GM18867 (cell line): ENCODE data around the gene HES4.

Source experiments
- ATAC-seq: cut with Tn5 transposase; IDR thresholded peaks from one replicate; pipeline ENCODE4 v1.9.1; 2021; ENCODE audit warnings: mild to moderate bottlenecking, moderate library complexity; ENCODE audit not compliant: unreplicated experiment

HES4 gene

GRCh38 chr1:969260-969855 lies 30.5 kb downstream of the HES4 start:
- ATAC-seq = no peak

- ATAC-seq = no peak
These were observed 32.2 kb downstream of the HES4 start for GRCh38 chr1:967466-968343.

- ATAC-seq = peak; percentile 44
These were observed 33.1 kb downstream of the HES4 start for GRCh38 chr1:966704-967300.

GRCh38 chr1:966135-966703 lies 33.7 kb downstream of the HES4 start, which contains the start of gene PLEKHN1:
Gene PLEKHN1 (plus strand): TSS chr1:966482. CDS start chr1:966532, 50 bp downstream.
- ATAC-seq = peak; percentile 32

GRCh38 chr1:965526-966134 lies 34.3 kb downstream of the HES4 start:
- no peak for ATAC-seq

- ATAC-seq = no peak
These were observed 35.0 kb downstream of the HES4 start for GRCh38 chr1:964691-965525.

GRCh38 chr1:963746-964525 lies 36.0 kb downstream of the HES4 start:
- no peak for ATAC-seq

- ATAC-seq = no peak
These were observed 36.6 kb downstream of the HES4 start for GRCh38 chr1:963301-963651.

- ATAC-seq = no peak
These were observed 37.3 kb downstream of the HES4 start for GRCh38 chr1:962381-963300.

GRCh38 chr1:961132-961669 lies 38.7 kb downstream of the HES4 start:
- ATAC-seq = no peak

GRCh38 chr1:960363-961131 lies 39.4 kb downstream of the HES4 start, which contains the start of gene KLHL17:
Gene KLHL17 (plus strand): TSS chr1:960584. CDS start chr1:960694, 110 bp downstream.
- peak; percentile 42 for ATAC-seq

GRCh38 chr1:959731-960362 lies 40.0 kb downstream of the HES4 start:
- no peak for ATAC-seq

GRCh38 chr1:958823-959730 lies 40.8 kb downstream of the HES4 start, which contains the start of gene NOC2L:
Gene NOC2L (minus strand): TSS chr1:959256. CDS start chr1:959240, 16 bp downstream.
- ATAC-seq = peak; percentile 67

- ATAC-seq = no peak
These were observed 43.3 kb downstream of the HES4 start for GRCh38 chr1:956636-957035.

- ATAC-seq = no peak
These were observed 44.4 kb downstream of the HES4 start for GRCh38 chr1:955474-955873.

- ATAC-seq = no peak
These were observed 45.0 kb downstream of the HES4 start for GRCh38 chr1:954927-955326.
